Superior temporal gyrus (tissue), 1 donor: ENCODE results near the gene EDN3.
"Not testable (repeated sequence)": the region's sequence is repeated elsewhere in the genome, so short reads cannot be mapped to it uniquely, and the experiment has no call there.

Experiments used
- DNase-seq: peaks from one replicate; pipeline ENCODE4 v3.0.0-alpha.2; 2016; ENCODE audit errors: extremely low spot score

The EDN3 gene

DNA sequence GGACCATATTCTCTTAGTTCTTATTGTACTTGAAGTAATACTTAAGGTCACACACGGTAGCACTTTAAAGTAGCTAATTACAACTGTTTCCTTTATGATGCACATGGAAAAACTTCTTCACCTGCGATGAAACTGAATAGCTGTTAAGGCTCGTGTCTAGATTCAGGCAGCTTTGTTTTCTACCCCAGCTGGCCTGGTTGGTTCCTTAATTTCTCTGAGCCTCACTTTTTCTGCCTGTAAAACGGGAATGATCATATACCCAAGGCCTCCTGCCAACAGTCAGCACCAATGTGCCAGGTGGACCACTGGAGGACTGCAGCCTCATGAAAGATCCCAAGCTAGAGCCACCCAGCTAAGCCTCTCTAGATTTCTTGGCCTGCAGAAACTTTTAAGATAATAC, 35.0 kb downstream of the EDN3 start:
- no peak for DNase-seq

DNA sequence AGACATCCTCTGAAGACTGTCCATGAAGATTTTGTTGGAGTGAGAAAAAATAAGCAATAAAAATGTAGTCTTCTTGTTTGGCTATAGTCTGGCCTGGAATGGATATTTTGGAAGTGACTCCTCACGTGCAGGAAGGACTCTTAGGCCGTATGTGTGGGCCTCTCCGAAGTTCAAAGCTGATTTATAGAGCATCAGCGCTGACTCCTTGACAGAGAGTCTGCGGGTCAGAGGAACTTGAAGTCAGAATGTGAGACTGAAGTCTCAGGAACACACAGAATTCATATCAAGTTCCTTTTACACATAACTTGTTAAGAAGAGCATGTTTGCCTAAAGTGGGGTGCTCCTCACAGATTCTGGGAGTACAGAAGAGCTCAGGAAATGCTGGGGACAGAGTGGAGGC, 36.1 kb downstream of the EDN3 start:
- no peak for DNase-seq

DNA sequence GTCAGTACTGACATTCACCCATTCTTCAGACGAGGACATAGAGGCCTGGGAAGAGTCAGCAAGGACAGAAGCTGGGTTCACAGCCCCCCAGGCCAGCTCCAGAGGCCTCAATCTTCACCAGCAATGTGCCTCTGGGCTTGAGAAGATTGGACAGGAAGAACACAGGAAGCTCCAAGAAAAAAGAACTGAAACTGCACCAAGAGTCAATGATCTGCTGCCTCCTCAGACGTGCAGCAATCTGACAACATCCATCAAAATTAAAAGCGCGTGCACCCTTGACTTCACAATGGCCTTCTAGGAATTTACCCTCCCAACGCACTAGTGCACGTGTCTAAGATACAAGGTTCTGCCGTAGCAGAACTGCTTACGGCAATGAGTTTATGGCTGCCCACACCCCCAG, 38.0 kb downstream of the EDN3 start:
- not testable (repeated sequence) for DNase-seq

DNA sequence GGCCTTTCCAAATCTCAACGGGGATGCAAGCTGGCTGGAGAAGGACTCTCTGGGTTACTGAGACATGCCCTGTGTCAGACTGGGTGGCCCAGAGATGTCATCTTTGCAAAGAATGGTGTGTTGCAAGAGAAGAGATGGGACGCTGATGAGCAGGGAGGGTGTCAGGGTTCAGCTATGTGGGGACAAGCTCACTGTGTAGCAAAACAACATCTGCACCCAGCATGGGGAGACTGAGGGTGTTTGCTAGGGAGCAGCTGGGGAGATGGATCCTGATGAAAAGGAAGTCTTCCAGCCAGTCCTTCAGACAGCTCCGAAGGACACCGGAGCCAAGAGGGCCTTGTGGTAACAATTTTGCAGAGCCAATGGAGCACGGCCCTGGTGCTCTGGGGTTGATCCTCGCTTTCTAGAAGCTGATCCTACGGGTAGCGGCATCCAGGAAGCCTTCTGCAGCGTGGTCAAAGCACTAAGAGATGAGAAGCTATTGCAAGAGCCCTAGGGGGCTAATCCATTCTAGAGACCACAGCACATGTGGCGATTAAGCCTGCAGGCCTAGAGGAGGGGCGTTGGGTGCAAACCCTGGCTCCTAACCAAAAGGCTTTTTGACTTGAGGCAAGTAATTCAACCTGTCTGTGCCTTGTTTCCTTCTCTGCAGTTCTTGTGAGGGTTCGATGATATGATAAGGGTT, 39.9 kb downstream of the EDN3 start:
- no peak for DNase-seq

DNA sequence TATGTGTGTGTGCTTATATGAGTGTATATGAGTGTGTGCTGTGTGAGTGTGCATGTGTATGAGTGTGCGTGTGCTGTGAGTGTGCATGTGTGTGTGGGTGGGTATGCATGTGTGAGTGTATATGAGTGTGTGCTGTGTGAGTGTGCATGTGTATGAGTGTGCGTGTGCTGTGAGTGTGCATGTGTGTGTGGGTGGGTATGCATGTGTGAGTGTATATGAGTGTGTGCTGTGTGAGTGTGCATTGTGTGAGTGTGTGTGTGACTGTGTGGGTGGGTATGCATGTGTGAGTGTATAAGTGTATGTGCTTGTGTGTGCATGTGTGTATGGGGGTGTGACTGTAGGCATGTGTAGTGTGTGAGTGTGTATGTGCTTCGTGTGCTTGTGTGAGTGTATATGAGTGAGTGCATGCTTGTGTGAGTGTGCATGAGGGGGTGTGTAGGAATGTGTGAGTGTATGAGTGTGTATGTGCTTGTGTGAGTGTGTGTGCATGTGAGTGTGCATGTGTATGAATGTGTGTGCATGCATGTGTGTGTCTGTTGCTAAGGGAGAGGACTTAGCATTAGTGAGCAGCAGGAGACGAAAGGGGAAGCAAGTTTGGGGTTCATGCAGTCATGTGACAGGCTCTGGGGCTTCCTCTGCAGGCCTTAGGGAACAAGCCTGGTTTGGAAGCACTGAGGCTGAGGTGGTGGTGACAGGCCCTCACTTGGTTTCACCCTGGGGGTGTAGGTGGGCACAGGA, 41.0 kb downstream of the EDN3 start:
- not testable (repeated sequence) for DNase-seq

DNA sequence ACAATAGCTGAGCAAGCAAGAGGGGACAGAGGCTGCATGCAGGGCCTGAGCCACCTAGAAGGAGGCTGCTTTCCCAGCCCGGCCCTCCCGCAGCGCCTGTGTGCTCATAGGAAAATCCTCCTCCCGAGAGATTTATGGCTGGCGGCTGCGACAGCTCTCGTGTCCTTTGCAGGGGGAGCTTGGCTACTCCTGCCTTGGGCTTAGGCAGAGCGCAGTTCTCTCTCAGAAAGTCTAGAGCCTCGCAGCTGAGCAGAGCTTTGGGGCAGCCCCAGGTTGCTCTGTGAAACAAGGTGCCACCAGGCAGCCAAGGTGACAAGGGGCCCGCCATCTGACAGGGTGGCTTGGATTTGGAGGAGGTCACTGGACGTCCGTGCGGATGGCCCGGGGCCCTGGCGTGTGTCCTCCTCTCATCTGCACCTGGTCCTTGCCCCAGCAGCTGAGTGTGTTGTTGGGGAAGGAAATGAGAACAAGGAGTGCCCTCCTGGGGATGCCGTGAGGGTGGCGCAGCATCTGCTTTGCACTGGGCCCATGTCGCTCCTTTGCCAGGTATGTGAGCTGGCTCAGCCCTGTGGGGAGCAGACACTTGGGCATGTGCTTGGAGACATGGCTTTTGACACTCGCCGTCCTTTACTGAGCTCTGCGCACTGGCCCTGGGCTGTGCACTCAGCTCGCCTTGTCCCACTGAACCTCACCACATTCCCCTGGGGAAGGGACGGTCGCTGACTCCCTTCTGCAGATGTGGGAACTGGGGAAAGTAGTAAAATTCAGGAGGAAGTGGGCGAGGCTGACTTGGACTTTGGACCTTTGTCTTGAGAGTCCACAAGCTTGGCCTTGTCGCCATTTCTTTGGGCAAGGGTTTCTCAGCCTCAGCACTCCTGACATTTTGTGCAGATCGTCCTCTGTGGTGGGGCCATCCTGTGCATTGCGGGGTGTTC, 41.9 kb downstream of the EDN3 start:
- DNase-seq, result no peak

DNA sequence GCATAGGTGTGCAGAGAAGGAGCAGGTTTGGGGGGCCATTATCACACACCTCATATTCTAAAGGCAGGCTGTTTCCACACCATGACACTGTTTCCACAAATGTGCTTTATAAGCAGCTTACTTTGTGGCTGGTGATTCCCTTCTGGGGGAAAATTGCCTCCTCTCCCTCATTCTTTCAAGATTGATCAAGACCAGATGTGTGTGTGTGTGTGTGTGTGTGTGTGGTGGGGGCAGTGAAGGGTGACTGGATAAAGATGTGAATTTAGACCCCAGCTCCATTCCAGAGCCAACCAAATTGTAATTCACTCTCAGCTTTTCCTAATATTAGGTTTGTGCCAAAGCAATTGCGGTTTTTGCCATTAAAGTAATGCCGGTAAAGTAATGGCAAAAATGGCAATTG, 45.6 kb downstream of the EDN3 start:
- DNase-seq, result no peak

DNA sequence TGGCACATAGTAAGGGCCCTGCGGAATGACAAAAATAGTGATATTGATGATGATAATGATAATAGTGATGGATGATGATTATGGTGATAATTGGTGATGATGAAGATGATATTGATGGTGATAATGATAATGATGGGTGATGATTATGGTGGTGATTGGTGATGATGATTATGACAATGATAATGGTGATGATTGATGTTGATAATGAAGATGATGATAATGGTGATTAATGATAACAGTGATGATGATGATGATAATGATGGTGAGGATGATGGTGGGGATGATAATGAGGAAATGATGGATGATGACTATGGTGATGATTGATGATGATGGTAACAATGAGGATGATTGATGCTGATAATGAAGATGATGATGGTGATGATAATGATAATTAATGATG, 48.9 kb downstream of the EDN3 start:
- no peak for DNase-seq

DNA sequence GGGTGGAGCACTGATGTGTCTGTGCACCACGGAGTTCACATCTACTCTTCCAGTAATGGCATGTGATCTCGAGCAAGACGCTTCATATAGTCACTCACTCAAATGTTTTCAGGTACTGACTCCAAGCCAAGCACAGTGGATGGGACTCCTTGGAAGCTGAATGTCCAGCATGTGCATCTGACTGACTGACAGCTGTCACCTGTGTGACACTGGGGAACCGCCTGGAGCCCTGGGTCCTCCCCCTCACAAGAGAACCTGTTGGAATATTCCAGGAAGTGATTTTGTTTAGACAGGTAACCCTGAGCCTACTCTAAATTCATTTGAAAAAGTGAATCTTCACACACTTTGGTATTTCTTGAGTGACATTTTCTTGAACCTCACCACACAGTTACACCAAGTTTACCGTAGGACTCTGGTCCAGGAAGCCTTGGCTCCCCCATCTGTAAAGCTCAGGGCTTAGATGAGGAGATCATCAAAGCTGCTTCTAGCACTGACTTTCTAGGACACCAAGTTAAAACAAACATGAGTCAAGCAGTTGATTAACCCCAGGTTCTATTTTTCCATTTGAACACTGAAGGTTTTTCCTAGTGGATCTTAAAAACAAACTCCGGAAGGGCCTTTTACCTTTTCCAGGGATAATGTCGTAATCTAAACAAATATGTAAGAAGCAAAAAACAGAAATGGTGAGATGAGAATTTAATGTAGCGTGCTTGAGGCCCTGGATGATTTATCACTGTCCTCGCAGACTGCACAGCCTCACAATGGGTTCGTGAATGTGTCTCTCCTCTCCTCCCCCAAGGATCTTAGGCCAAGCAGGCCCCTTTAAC, 50.1 kb downstream of the EDN3 start:
- no peak for DNase-seq

DNA sequence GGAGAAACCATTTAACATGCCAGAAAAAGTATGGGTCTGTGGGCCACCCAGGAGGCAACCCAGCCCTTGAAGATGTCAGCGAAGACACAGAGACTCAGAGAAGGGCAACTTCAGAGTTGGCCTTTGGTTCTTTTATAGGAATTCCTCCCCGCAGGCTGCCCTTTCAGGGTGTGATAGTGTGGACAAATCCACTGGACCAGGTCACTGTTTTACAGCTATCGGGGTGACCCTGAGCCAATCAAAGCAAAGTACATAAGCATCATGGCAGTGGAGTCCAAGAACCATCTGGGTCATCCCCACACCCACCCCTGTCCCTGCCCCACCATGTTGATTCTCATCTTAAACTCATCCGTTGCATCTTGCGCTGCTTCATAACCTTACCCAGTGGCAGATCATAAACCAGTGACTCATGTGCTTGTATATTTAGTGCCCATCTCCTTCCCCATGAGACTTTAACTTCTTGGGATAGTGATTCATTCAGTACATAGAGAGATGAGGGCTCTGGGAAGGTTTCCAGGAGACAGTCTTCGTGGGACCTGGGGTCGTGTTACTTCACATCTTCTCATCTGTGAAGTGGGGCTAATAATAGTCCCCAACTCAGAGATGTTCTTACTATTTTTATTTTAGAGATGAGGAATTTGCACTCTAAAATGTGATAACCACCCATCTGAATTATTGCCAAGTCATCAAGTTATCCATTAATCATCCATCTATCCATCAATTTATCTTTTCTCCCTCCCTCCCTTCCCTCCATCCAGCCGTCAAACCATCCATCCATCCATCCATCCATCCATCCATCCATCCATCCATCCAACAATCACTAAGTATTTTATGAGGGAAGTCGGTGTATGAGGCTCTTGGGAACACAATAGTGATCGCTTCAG, 51.0 kb downstream of the EDN3 start:
- DNase-seq, result no peak

DNA sequence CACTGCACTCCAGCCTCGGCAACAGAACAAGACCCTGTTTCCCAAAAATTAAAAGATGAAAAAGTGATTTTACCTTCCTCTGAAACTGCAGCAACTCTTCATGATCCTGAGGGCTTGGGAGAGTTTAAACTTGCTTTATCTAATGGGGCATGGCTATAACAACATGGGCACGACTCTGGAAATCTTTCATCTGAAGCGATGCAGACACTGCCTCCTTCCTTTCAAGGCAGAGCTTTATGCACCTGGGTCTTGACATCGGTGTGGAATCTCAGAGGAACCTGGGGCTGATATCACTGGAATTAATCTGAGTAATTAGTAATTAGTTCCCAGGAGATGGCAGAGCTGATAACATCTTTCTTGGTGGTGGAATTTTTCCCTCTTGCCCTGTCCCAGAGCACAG, 52.1 kb downstream of the EDN3 start:
- no peak for DNase-seq

DNA sequence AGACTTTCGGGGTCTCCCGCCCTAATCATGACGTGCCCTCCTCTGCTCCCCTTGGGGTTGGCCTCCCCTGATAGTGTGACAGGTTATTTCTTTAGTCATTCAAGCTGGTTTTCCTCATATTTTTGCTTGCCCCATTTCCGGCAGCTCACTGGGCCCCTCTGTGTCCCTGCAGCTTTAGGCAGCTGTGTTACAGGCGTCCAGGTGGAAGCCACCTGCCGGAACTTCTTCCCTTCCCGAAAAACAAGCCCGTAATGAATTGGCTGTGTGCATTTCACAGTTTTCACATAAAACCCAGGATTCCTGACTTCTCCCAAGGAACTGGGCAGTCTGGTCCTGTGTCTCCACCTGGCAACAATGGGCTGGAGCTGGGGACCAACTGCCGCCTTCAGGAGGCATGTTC, 52.6 kb downstream of the EDN3 start:
- no peak for DNase-seq

DNA sequence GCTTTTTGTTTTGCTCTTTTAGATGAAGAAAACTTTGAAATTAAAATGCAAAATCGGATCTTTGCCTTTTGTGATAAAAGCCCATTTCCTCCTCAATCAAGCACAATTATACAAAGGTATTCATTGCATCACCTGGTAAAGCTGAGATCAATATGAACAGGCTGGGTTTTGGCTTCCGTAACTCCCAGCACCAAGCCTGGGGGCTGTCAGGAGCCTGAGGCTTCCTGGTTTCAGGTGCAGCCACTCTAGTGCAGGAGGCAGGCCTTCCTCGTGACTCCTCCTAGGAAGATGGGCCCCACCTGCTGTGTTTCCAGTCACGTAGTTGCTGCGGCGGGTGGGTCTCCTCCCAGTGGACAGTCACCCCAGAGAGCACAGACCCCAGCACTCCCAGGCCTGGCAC, 54.0 kb downstream of the EDN3 start:
- DNase-seq, result no peak

DNA sequence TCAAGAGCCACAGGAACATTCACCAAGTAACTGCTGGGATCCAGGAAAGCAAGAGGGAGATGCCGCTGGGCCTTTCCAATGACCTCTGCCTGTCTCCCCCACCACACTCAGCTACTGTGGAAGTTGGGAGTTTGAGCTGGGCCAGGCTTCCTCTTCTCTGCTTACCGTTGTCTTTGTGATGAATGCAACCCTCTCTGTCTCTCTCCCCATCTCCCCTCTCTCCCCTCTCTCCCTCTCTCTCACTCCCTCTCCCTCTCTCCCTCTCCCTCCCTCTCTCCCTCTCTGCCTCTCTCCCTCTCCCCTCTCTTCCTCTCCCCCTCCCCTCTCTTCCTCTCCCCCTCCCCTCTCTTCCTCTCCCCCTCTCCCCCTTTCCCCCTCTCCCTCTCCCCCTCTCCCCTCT, 54.8 kb downstream of the EDN3 start:
- no peak for DNase-seq

DNA sequence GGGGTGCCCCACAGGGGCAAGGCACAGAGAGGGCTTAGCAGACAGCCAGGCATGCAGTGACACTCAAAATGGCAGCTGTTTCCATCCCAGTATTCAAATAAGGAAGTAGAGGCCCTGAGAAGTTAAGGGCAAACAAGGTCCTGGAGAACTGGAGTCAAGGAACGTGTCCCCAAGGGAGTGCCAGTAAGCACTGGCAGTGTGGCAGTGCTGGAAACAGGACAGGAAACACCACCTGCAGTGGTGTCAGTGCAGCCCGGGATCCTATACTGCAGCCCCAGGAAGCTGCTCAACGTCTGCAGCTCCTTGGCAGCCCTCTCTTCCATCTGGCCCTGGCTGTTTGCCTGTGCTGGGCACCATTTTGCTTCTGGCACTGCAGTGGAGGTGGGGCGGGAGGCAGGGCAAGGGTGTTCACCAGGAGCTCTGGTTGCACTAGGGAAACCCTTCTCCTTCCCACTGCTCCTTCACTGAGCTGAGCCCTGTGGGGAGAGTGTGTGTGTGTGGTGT, 56.3 kb downstream of the EDN3 start:
- DNase-seq, result no peak

DNA sequence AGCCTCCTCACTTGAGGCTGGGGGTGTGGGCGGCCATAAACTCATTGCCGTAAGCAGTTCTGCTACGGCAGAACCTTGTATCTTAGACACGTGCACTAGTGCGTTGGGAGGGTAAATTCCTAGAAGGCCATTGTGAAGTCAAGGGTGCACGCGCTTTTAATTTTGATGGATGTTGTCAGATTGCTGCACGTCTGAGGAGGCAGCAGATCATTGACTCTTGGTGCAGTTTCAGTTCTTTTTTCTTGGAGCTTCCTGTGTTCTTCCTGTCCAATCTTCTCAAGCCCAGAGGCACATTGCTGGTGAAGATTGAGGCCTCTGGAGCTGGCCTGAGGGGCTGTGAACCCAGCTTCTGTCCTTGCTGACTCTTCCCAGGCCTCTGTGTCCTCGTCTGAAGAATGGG, 58.4 kb downstream of the EDN3 start:
- not testable (repeated sequence) for DNase-seq

DNA sequence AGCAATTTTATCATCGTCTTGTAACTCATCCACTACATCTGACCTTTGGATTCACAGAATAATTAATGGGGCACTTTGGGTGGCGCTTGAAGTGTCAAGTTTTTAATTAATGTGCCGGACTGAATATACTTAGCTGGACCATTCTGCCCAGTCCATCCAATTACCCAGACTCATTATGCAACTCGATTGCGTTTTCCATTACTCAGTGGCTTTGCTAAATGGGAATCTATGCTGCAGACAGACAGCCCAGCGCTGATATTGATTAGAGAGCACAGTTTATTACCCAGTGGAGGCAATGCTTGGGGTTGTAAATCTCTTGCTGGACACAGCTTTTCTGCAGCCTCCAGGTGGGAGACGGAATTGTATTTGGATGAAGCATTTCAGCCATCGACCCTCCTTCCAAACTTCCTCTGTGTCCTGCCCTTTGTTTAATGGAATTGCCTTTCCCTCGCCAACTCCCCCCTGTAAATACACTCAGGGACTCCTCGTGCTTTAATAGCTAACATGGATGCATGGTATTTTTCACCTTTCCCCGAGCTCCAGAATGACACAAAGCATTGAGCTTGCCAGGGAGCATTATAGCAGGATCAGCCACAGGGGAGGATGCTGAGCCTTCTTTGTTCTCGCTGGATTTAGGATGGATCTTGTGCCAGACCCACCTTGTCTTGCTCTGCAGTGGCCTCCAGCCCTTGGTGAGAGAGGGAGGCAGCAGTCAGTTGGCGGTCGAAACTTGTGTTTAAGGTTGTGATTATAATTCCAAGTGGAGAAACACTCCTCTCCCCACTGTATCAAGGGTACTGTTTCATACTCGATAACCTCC, 59.7 kb downstream of the EDN3 start:
- no peak for DNase-seq

DNA sequence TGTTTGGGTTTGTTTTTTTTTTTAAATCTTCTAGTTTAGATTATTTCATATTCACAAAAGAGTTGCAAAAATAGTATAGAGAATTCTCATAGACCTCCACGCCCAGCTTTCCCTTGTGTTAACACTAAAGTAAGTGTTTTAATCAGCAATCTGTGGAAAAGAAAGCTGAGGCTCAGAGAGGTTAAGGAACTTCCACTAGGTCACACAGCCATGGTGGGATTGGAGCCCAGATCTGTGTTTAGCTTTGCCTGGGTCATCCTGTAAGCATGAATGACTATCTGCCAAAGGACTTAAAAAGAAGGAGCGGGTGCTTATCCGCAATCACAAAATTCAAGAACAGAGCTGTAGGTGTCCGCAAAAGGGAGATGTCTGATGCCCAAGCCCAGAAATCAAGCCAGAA, 60.5 kb downstream of the EDN3 start:
- DNase-seq, result no peak

DNA sequence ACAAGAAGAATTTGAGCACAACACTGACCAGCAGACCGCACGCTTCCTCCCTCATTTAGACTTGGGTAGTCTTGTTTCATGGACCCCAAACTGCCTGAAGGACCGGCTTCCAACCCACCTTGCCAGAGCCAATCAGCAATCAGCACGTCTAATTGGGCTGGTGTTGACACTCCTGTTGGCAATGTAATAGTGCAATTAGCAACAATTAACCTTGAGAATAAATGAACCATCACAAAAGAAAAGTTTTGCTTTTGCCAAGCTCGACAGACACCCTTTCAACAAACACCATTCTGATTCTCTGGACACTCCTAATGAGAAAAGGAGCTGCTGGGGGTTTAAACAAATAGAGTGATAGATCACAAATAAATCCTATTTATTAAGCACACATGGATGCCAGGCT, 61.0 kb downstream of the EDN3 start:
- no peak for DNase-seq

DNA sequence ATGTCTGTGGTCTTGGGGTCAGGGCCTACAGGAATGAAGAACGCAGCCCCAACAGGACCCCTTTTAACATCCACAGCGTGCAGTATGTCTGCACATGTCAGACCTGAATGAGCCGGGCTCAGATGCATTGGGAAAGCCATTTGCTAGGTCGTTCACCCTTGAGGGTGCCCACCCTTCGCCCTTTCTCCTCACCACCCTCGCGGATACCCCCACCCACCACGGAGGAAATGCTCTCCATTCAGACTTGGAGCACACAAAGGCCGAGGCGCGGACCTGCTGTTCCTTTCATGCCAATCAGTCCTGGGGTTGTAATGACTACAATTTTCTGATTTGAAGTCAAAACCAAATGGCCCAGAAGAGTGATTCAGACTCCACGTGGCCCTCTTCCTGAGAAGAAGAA, 62.7 kb downstream of the EDN3 start:
- no peak for DNase-seq
